GM19099 (cell line): Measurements from ENCODE around the gene KIF18B.

Source experiments
- POLR2A ChIP-seq: IDR thresholded peaks from 3 replicates; pipeline ENCODE4 v1.6.1; 2011; ENCODE audit warnings: low read depth; ENCODE audit not compliant: insufficient read length; ENCODE audit errors: extremely low read depth

The KIF18B gene

DNA sequence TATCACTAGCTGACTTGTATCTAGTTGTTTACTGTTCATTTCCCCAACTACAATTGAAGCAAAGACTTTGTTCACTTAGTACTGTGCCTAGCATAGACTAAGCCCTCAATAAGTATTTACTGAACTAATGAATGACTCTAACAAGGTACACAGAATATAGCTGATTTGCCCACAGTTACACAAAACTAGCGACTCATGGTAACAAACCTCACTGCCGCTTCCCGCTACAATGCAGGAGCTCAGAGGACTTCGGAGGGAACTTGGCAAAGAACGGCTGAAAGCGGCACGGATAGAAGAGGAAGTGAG is 48.9 kb downstream of the KIF18B start:
- no peak for TF ChIP-seq POLR2A

DNA sequence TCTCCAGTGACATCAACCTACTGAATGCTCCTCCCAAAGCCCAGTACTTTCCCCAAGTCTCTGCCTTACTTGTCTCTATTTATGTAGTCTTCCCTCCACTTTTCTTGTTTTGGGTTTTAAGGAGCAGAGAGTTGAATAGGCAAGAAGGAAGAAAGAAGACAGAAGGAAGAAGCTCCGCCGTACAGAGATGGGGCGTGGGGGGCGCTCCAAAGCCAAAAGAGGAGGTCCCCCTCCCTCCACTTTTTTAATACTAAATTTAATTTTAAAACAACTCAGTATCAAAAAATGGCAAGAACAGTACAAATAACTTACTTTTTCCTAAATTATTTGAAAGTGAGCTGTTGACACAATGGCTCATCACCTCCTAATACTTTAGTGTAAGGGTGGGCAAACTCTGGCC is 52.9 kb downstream of the KIF18B start:
- no peak for TF ChIP-seq POLR2A

DNA sequence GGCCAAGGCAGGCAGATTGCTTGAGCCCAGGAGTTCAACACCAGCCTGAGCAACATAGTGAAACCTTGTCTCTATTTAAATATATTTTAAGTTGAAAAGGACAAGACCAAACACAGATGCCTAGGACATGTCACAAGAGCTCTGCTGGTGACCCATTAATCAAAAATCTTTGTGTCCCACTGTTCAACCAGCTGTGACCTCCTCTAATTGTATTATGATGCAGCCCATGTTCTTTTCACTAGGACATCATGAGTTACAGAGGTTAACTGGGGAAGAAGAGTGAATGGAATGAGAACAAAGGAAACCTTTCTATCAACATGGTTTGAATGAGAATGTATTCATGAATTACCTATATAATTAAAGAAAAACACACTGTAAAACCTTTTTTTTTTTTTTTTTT is 55.3 kb downstream of the KIF18B start:
- TF ChIP-seq POLR2A: no peak

DNA sequence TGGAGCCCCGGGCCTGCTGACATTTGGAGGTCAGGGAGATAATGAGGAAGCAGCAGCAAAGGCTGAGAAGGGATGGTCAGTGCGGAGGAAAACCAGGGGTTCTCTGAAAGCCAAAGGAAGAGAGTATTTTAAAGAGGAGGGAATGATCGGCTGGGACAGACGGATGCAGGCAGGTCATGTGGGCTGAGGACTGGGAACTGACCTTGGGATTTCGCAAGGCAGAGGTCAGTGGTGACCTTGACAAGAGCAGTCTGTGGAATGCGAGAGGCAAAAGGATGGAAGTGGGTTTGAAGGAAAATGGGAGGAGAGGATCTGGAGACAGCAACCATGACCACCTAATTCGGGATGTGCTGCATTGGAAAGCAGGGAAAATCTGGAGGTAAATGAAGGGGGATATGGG is 58.6 kb downstream of the KIF18B start:
- no peak for TF ChIP-seq POLR2A

DNA sequence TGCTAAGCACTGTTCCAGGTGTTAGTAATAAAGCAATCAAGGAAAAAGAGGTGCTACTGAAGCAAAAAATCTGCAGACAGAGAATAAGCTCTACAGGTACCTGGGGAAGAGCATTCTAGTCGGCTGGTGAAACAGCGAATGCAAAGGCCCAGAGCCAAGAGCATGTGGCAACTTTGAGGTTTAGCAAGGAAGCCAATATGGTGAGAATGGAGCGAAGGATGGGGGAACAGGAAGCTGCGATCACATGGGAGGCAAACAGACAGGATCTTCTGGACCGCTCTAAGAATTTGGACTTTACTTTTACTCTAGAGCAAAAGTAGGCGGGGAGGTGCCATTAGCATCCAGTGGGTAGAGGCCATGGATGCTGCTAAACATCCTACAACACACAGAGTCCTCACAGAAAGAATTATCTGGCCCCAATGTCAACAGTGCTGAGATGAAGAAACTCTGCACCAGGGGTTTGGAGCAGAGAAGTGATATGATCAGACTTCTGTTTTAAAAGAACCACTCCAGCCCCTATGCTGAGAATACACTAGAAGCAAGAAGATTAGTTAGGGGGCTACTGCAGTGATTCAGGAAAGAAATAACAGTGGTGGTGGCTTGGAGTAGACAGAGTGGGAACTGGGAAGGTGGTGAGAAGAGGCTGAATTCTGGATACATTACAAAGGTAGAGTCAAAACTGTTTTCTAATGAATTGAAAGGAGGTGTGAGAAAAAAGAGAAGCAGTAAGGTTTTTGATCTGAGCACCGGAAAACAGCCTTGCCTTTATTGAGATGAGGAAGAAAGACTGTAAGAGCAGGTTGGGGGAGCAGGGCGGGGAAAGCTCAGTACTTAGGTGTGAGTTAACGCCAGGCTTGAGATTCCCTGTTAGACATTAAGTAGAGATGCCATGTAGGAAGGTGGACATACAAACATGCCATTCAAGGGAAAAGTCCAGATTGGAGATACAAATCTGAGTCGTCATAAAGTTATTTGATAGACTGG is 59.3 kb downstream of the KIF18B start:
- no peak for TF ChIP-seq POLR2A

DNA sequence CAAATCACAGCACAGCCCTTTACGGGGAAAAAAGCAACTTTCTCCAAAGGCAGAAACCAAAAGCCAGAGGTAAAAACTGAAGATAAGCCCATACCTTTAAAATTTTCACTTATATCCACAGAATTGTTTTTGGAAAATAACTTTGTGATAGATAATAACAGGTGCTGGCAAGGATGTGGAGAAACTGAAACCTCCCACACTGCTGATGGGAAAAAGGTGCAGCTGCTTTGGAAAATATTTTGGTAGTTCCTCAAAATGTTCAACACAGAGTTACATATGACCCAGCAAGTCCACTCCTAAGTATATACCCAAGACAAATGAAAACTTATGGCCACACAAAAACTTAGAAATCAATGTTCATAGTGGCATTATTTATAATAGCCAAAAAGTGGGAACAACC is 60.6 kb downstream of the KIF18B start:
- no peak for TF ChIP-seq POLR2A

DNA sequence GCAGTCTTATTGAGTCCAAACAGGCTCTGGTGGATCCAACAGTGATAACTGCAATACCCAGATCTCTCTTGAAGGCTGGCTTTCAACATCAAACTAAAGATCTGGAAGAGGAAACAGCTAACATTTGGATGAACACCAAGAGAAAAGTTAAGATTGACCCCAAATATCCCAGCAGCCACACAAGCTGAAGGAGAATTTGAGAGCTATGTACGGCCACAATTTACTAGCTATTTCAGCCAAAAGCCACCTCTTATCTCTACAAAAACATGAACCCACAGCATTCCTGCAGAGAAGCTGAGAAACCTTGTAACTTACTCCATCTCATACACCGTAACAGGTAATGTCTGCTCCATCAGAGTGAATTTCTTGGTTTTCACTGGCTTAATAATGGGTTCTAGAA is 62.6 kb downstream of the KIF18B start:
- TF ChIP-seq POLR2A: no peak

DNA sequence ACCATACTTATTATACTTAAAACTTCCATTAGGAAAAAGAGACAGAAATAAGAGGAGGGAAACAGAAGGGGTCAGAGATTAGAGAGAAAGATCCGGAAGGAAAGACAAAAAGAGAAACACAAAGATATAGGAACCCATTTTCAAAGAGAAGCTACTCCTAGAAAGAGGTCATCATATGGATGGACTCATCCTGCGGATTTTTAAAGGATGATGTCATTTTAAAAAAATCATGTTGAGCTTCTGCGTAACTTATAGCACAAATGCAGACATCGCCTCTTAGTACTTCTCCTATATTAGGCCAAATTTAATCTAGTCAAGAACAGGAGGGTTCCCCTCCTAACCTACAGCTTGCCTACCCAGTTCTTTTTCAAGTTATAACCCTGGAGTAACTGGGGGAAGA is 66.4 kb downstream of the KIF18B start:
- TF ChIP-seq POLR2A: no peak

DNA sequence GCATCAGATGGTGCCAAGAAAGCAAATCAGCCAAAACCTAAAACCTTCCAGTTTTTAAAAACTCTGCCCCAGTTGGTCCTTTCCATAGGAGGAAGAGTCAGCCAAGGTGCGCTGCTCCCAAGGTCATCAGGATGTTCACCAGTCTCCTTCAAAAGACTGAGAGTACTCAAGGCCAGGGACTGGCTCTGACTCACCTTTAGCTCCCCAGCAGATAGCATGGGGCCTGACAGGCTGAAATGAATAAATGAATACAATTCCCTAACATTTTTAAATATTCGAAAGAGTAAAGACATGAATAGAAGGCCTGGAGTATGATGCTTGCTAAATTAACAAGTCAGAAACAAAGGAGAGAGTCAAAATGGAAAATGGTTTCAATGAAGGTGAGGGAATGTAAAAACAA is 67.5 kb downstream of the KIF18B start:
- TF ChIP-seq POLR2A: no peak

DNA sequence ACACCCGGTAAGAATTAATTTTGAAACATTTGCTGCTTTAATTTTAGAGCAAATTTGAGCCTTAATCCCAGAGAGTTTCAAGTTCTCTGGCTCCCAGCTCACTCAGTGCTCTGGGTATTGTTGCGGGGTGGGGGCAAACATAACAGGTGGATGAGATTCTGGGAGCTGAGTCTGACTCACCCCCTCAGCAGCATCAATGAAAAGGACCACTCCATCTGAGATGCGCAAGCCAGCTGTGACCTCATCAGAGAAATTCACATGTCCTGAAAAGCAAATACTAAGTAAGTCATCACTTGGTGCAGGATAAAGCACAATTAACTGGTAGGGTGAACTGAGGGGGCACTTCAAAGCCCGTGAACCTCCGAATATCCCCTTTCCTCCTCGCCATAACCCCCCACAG is 68.2 kb downstream of the KIF18B start:
- no peak for TF ChIP-seq POLR2A

DNA sequence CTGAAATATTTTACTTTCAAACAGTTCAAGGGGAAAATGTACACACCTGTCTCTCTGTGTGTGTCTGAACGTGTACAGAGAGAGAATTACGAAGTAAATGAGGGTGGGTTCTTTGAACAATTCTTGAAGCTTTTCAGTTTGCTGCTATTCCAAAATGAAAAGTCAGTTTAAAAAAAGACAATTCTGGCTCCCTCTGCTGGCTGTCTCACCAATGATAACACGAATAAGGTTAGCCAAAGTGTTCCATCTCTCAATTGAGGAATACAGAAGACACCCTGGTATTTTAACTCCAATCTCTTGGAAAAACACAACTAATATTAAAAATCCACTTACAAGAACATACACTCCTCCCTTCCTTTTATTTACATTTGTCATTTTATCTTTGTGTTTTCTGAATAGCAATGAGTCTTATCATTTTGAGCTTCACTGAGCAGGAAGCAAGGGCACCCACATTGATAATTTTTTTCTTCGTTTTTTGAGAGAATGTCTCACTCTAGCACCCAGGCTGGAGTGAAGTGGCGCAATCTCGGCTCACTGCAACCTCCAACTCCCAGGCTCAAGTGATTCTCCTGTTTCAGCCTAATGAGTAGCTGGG is 68.8 kb downstream of the KIF18B start:
- no peak for TF ChIP-seq POLR2A

DNA sequence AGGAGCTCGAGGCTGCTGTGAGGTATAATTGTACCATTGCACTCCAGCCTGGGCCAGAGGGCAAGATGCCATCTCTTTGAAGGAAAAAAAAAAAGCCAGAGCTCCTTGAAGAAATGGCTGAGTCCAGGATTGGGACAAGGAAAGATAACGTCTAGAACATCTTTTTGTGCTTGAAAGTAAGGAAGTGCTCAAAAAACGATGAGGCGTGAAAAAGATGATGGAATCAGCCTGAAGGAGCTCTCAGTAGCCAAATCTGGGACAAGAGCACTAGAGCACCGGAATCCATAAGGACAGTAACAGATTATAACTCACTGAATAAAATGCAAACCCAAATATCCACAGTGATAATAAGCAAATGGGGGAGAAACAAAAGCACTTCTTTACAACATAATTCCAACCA is 70.5 kb downstream of the KIF18B start:
- TF ChIP-seq POLR2A: no peak

DNA sequence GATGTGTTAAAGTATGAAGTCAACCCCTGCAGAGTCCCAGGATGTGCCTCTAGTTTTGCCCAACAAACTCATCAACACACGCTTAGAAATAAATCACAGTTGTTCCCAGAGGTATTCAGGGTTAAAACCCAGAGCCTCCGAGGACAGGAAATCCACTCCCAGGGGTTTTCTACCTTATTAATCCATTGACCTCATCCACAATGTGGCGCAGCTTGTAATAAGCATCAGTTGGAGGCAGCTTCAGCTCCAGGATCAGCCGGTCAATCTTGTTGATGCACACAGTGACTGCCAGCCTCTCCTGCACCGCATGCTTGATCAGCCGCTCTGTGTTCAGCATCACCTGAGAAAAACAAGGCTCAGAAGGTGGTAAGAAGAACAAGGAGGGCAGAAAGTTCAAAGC is 71.8 kb downstream of the KIF18B start:
- TF ChIP-seq POLR2A: no peak
